GM18907 (cell line): ENCODE results near the gene ARHGAP42.

Experiments
- ATAC-seq: cut with Tn5 transposase; IDR thresholded peaks from one replicate; pipeline ENCODE4 v1.9.1; 2021; ENCODE audit warnings: mild to moderate bottlenecking, moderate library complexity; ENCODE audit not compliant: unreplicated experiment

Gene ARHGAP42

DNA sequence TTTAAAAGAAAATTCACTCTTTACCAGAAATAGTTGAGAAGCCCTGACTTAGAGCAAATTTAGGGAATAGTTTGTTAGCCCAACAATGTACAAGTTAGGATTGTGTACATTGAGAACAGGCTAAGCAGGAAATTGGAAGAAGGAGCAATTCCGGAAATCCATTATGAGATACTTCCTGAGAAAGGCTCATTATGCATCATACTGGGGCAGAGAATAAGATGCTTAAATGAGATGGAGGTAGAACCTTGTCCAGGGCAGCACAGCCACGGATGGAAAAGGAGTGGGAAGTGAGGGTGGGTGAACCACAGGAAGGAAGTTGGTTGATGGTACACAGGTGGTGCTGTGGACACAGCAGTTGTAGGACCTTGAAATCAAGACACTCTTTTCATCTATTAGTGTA lies 262.4 kb downstream of the ARHGAP42 start:
- ATAC-seq = no peak

DNA sequence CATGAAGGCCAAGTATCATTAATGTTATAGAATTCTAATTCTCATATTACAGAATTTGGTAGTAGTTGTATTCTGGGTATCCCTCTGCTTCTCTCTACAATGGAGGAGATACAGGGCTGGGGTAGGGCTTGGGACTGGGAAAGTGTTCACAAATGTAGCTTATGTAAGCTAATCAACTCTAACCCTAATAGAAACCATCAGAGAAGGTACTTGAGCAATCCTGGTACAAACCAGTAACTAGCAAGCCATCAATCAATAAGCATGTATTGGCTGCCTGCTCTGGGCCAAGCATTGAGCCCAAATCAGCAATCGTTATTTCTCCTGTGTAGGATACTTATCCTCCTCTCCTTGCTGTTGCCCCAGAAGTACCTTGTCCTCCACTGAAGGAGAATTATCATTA lies 268.2 kb downstream of the ARHGAP42 start:
- ATAC-seq = no peak

DNA sequence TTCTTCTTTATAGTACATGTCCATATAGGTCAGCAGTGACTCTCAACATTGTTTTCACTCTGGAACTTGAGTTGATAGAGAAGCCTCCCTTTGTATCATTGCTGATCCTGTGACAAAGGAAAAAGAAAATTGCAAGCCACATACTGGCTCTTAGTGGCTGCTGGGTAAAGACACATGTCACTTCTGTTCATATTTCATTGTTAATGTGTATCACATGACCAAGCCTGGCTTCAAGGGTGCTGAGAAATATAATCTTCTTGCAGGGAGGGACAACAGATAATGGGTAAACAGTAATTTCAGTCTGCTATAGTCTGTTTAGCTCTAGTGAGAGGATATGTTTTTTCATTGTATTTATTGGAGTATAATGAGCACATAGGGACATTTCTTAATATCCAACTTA lies 269.3 kb downstream of the ARHGAP42 start:
- ATAC-seq = no peak

DNA sequence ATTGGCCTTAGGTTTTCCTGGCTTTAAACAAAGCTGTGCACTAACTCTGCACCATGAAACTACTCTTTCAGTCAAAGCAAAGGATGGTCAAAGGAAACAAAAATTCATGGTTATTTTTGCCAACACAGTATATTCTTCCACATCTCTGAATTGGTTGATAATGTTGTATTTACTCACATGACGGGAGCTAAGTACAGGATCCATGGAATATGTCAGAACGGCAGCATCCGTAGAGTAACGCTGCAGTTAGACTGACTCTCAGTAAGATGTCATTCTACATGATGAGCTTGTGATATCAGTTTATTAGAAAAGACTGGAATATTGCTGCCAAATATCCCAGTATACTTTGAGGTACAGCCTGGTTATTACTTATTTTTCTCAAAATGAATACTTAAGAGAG lies 270.4 kb downstream of the ARHGAP42 start:
- no peak for ATAC-seq

DNA sequence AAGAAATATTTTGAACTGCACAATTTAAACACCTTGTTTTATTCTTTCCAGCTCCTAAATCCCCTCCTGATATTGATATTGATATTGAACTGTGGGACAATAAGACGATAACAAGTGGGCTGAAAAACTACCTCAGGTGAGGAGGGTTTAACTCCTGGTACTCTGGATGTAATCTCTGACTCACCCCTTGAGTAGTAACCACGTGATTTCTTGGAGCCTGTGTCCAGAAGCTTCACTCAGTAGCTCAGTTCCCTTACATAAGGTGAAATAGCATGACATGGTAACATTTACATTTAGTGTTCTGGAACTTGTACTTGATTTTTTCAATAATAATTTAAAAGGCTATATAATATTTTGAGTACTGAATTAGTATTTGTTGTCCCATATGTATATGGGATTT lies 274.5 kb downstream of the ARHGAP42 start:
- ATAC-seq = no peak

DNA sequence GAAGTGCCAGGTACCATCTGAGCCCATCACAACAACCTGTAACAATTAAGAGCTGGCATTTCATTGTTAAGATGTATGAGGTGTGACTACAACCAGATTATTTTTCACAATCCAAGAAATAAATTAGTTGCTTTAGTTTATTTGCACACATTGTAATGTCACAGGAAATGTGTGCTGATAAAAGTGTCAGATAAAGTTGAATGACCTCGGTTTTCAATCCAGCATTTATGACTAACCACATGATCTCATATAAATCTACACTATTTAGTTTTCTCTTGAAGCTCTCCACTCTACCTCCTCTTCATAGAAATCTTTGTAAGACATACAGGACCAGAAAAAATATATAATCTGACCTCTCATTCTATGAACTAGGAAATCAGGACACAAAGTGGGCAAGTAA lies 276.3 kb downstream of the ARHGAP42 start:
- no peak for ATAC-seq

DNA sequence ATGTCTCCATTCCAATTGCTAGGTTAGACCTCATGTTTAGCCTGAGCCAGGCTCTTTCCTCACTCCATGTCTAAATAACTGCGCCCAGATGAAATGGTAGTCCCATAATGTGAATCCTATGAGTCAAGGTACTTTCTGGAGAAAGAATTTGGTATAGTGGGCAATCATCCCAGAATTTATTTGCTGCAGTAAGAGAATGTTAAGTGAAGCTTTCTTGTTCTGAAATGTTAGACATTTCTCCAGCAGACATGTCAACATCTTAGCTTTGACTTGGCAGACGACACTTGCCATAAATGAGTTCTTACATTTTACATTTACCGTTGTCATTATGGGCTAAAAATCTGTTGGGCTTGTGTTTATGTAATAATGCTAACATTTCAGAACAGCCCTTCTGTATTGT lies 277.3 kb downstream of the ARHGAP42 start:
- no peak for ATAC-seq

DNA sequence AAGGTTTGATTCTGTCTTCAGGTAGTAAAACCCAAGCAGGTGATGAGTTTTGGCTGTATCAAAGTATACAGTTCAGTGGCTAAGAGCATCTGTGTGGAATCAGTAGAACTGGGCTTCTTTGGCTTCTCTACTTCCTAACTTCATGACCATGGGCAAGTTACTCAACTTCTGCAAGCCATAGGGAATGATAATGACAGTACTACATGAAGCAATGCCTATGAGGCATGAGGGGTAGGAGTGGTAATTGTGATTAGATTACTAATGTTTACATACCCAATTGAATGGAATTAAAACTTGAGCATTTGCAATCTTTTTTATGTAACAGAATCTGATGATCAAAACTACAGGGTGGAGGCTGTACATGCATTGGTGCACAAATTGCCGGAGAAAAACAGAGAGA lies 278.3 kb downstream of the ARHGAP42 start:
- ATAC-seq = no peak

DNA sequence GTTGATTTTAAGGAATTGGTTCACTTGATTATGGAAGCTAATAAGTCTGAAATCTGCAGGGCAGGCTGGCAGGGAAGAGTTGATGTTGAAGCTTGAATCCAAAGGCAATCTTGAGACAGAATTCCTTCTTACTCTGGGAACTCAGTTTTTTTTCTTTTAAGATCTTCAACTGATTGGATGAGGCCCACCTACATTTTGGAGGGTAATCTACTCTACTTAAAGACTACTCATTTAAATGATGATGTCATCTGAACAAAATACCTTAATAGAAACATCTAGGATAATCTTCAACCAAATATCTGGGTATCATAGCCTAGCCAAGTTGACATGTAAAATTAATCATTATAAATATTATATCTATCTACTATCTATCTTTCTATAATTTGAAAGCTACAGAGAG lies 279.3 kb downstream of the ARHGAP42 start:
- no peak for ATAC-seq

DNA sequence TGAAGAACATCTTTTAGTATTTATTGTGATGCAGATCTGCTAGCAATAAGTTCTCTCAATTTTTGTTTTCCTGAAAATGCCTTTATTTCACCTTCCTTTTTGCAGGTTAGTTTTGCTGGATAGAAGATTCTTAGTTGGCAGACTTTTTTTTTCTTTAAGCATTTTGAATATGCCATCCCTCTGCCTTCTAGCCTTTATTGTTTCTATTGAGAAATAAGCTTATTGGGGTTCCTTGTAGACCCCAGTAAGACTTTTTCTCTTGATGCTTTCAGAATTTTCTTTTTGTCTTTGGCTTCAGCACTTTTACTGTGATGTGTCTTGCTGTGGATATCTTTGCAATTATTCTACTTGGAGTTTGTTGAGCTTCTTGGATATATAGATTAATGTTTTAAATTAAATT lies 281.9 kb downstream of the ARHGAP42 start:
- ATAC-seq = no peak

DNA sequence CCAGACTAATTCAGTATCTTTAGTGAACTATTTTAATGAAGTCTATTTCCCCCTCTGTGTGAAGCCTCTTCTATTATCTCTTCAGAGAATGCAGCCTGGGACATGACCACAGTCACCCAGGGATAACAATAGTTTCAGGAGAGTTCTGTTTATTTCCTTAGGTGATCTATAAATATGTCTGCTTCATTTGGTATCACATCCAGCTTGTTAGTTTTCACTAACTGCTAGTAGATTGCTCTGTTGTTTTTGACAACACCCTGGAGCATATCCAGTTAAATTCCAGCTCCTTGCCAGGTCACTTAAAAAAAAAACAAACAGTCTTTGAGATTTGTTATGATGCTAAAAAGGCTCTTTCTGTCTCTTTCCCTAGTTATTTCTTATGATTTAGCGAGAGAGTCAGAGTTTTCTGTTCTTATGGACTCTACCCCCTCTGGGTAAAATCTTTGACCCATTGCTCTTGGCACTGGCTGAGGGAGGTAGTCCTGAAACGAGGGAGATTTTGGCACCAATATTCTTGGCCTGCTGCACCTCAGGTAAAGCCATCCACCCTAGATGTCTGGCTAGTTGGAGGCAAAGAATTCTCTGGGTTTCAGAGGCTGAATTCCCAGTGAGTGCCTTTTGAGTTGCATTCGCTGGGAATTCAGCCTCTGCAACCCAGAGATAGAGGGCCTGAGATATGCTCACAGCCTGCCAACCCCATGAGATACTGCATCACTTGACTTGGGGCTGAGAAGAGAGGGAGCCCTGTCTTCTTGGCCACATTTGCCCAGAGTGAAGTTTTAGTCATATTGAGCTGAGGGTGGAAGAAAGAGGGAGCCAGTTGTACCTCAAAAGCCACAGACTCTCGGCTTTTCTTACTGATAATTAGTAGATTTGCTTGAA lies 283.4 kb downstream of the ARHGAP42 start:
- no peak for ATAC-seq

DNA sequence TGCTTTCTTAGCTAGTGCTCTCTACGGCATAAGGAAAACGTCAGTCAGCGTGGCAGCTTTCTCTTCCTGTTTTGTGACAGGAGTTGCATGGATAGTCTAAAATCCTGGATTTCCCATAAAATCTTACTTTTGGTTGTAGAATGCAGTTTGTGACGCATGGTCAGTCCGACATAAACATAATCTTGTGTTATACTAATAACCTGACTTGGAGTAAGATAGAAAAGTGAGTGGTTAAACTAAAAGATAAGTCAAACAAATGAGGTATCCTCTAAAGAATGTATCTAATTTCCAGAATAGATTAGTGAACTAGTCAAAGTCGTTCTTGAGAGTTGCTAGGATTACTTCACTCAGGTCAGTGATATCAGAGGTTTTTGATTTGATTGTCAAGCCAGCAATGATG lies 285.0 kb downstream of the ARHGAP42 start:
- no peak for ATAC-seq

DNA sequence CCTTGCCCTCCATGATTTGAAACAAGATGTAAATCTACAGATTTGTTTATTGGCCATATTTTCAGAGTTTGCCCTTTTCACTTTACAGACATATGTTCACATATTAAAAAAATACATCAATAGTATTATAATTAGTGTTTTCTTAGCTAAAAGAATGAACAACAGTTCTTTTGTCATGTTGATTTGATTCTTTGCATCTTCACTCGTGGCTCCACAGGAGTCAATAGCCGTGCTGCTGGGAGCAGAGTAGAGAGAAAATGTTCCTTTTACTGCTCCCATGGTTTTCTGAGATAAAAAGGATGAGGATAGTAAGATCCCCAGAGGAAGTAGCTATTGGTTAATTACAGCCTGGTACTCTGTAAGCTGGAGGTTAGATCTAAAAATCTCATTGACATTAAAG lies 291.4 kb downstream of the ARHGAP42 start:
- no peak for ATAC-seq

DNA sequence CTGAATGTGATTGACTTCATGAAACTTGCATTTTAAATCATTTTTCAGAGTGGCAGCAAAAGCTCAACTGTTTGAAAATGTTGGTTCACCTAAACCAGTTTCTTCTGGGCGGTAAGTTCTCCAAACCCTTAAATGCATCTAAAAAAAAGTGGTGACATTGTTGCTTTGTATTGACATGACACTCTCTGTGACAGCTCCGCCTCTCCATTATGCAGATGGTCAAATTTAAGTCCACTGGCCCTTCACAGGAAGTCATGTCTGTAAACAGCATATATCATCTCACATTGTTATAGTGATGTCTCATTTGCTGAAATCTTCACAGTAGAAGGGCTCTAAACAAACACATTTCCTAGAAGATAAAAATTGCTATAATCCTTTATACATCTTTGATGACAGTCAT lies 291.9 kb downstream of the ARHGAP42 start:
- ATAC-seq = no peak

DNA sequence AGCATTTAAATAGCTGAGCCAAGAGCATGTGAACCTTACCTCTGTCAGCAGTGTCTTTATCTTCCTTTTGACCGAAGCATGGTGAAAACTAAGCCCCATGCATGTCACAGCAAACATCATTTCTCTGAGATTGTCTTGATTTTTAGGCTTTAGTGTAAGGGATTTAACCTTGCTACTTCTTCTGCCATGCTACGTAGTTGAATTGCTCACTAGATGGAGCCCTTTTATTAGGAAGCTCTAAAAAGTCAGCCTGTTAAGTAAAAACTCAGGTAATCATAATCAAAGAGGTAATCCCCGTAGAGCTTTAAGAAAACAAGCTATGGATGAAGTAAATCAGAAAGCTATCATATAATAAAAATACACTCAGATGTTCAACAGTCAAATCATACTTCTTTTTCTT lies 293.1 kb downstream of the ARHGAP42 start:
- ATAC-seq = no peak

DNA sequence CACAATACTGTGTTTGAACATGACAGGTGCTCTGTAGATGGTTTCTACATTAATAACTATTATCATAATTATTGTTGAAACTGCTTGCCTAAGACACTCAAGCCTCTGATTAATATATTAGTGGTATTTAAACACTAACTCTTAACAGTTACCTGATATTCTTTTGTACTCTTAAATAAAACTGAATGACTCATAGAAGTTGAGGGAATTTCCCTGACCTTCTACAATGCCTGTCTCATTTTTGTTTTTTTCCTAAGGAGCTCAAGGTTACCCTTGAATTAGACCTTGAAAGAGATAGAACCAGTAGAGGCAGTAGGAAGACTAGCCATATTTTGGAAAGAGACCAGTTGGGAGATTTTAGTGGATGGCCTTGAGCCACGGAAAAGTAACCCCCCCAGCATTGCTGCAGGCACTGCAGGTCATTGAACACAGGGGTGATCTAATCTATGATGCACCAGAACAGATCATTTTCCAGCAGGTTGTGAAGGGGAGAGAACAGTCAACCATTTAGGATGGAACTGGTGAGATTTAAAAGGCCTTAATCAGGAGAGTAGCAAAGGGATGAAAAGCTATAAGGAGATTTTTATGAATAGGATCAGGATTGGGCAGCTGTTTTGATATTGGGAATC lies 294.2 kb downstream of the ARHGAP42 start:
- no peak for ATAC-seq

DNA sequence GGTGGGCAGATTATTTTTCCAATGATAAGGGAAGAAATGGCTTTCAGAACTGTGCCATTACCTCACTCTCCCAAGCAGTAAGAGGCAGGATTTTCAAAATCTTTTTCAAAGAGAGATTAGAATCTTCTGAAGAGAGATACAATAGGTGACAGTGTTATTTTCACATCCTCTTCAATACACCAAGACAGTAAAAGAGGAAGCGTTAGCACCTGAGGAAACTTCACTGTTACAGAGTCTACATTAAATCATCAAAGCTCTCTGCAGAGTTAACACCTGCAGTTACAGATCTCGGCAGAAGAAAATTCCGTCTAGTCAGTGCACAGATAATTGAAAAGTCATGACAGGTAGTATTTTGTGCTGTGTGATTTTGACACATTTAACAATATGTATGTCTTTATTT lies 297.6 kb downstream of the ARHGAP42 start:
- ATAC-seq = peak; percentile 70

DNA sequence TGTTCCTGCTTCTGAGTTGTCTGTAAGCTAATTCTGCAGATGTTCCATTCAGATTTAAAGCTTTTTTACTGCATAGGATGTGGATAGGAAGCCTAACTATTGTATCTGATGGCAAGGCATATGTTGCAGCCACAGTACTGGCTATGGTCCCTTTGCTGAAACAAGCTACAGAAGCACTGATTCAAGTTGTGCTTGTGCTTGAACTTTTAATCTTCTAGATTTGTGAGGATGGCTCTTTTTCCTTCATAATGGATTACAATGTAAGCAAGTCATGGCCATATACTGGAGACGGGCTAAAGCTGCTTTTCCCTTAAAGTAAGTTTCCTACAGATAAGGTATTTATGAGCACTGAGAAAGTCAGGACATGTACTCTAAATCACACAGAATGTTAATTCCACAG lies 303.8 kb downstream of the ARHGAP42 start:
- ATAC-seq = no peak

DNA sequence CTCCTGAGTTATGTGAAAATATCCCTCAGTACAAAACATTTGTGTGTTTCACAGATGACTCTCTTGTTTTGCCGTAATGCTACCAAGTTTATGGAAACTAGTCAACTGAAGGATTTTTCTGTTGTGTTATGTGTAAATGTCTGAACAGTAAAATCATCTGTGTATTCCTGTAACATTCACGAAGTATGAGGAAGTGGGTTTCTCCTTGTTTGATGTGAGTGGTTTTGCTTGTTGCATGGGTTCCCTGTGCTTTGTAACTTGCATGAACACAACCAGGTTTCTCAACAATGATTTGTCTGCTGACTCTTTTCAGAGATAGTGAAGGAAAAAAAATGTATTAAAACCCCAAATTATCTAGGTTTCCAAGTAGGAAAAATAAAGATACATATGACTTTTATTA lies 304.5 kb downstream of the ARHGAP42 start:
- ATAC-seq = no peak

DNA sequence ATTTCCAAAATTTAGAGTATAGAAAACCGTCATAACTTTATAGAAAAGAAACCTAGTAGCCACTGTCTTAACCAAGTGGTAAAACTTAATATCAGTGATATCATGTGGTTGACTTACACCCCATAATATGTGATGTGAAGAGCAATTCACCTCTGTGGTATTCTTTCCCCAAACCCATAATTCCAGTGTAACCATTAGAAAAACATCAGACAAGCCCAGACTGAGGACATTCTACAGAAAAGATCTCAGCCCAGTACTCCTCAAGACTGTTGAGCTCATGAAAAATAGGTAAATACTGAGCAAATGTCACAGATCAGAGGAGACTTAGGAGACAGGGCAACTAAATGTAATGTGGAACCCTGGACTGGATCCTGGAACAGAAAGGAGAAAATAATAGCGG lies 307.9 kb downstream of the ARHGAP42 start:
- ATAC-seq = no peak

DNA sequence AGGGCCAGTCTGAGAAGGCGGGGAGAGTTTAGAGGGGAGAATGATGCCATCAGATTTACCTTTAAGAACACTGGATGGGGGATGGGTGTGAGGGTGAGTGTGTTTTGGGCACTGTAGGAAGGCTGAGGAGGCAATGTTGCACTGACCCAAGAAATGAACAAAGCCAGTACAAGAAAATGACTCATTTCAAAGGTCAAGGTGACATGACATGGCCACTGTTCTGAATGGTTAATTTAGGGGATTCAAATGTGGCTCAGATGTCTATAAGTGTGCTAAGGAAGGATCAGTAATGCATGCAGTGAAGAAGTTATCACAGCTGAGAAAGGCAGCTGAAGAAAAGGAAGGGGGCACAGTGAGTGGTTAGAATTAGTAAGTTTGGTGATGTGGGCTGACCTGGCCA lies 312.7 kb downstream of the ARHGAP42 start:
- no peak for ATAC-seq

DNA sequence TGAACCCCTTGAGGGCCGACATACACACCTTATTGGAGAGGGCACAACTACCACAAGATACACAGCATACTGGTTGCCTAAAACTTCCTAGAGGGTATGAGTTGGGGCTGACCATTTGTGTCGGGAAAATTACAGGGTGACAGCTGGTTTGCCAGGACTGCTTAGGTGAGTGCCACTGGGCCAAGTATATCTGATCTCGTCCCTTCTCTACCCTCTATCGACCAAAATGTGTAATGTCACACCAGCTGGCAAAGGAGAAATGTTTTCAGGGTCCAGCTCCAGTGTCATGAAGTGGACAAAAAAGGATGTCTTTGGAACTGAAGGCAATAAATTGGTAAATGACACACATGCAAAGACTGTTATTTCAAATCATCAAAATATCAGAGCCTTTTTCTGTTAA lies 316.4 kb downstream of the ARHGAP42 start:
- ATAC-seq = peak; percentile 67
